HCT116 (cell line): ENCODE data around the gene SCUBE2.

Experiments
- EZH2 ChIP-seq: fragments of 200-600 bp; sonication (generic); IDR thresholded peaks from 2 replicates; pipeline ENCODE4 v1.6.1; 2017; ENCODE audit warnings: antibody characterized with exemption, mixed run types
- JUND ChIP-seq: IDR thresholded peaks from 2 replicates; pipeline ENCODE4 v1.6.1; 2012
- POLR2A ChIP-seq: IDR thresholded peaks from 2 replicates; pipeline ENCODE4 v1.7.0; 2011; ENCODE audit warnings: borderline replicate concordance; ENCODE audit not compliant: insufficient read depth, insufficient read length; ENCODE audit errors: extremely low read depth
- SIN3A ChIP-seq: IDR thresholded peaks from 2 replicates; pipeline ENCODE4 v1.6.1; 2012; ENCODE audit warnings: low read depth
- YY1 ChIP-seq: IDR thresholded peaks from 2 replicates; pipeline ENCODE4 v1.6.1; 2011; ENCODE audit warnings: low read length, low read depth, moderate library complexity, mild to moderate bottlenecking; ENCODE audit not compliant: insufficient replicate concordance; ENCODE audit errors: extremely low read depth
- ZNF274 ChIP-seq: fragments of 200-500 bp; sonication (Bioruptor generic); IDR thresholded peaks from 2 replicates; pipeline ENCODE4 v1.6.1; 2014; ENCODE audit warnings: mild to moderate bottlenecking, low read depth, low read length, inconsistent platforms
- TF ChIP-seq, protein P1 (sequence below), 3 experiments: fragments of 200-600 bp in 1 of 3; sonication (generic) in 1 of 3; IDR thresholded peaks in 2 of 3; conservative IDR thresholded peaks in 1 of 3; 2 replicates each; pipeline ENCODE4 v1.5.1; 2012 to 2017; ENCODE audit warnings: low read depth in 2 of 3, low read length in 2 of 3, antibody characterized with exemption in 1 of 3, borderline replicate concordance in 1 of 3, control low read depth in 1 of 3, mild to moderate bottlenecking in 1 of 3, mixed read lengths in 1 of 3, mixed run types in 1 of 3, moderate library complexity in 1 of 3; ENCODE audit not compliant: insufficient read depth in 1 of 3
- TF ChIP-seq, protein P2 (sequence below): IDR thresholded peaks from 2 replicates; pipeline ENCODE4 v1.6.1; 2012

DNA sequence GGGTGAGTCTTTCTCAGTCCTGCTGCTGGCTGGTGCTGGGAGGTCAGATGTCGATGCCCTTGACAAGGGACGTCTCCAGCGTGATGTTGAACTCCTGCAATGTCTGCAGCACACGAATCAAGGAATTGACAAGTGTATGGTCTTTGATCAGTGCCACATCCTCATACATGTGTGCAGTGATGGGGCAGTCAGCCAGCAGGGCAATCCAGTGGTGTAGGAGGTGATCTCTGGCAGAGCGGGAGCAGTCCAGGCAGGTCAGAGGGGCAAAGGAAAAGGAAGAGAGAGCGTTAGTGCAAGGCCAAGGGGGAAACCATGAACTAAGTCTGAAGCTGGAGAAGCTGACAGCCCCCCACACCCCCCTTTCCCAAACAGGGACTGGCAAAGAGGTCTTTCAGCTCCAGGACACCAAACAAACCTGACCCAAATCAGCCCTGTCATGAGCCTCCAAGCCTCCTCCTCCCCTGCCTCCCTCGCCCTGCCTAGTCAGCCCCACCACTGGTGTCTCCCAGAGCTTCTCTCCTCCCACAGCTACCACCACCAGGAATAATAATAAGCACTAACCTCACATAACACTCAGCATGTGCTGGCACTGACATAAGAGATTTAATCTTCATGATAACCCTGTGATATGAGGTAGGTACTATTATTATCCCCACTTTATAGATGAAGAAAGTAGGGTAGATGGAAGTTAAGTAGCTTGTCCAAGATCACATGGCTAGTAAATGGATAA lies 48.4 kb upstream of the SCUBE2 start:
- TF ChIP-seq, protein P1, sequence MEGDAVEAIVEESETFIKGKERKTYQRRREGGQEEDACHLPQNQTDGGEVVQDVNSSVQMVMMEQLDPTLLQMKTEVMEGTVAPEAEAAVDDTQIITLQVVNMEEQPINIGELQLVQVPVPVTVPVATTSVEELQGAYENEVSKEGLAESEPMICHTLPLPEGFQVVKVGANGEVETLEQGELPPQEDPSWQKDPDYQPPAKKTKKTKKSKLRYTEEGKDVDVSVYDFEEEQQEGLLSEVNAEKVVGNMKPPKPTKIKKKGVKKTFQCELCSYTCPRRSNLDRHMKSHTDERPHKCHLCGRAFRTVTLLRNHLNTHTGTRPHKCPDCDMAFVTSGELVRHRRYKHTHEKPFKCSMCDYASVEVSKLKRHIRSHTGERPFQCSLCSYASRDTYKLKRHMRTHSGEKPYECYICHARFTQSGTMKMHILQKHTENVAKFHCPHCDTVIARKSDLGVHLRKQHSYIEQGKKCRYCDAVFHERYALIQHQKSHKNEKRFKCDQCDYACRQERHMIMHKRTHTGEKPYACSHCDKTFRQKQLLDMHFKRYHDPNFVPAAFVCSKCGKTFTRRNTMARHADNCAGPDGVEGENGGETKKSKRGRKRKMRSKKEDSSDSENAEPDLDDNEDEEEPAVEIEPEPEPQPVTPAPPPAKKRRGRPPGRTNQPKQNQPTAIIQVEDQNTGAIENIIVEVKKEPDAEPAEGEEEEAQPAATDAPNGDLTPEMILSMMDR (IDR thresholded peaks at IDR 0.05 in 2 of 3, conservative IDR thresholded peaks at IDR 0.05 in 1 of 3; ENCODE audit: borderline replicate concordance in 1 of 3, insufficient read depth in 1 of 3, low read depth in 2 of 3, low read length in 2 of 3) = no peak
- TF ChIP-seq POLR2A (no peak), ZNF274 (no peak), EZH2 (no peak), YY1 (no peak), SIN3A (no peak), JUND (no peak)
- TF ChIP-seq, protein P2, sequence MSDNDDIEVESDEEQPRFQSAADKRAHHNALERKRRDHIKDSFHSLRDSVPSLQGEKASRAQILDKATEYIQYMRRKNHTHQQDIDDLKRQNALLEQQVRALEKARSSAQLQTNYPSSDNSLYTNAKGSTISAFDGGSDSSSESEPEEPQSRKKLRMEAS = no peak
